A549 (cell line): ENCODE results near the gene ABCC5.

Source experiments
- CTCF ChIP-seq: fragments of >200 bp; sonication (Bioruptor Twin); formaldehyde crosslinking; IDR thresholded peaks from 3 replicates; pipeline ENCODE4 v1.5.1; 2016
- EP300 ChIP-seq, 2 experiments: fragments of >200 bp; sonication (Bioruptor Twin); formaldehyde crosslinking; IDR thresholded peaks; 2 replicates in 1 of 2; 3 replicates in 1 of 2; pipeline ENCODE4 v1.6.1; 2016 to 2017
- ESRRA ChIP-seq: fragments of 150-350 bp; IDR thresholded peaks from 2 replicates; pipeline ENCODE4 v1.6.1; 2014; ENCODE audit warnings: mild to moderate bottlenecking, low read length, borderline replicate concordance
- FOSL2 ChIP-seq, 2 experiments: fragments of 450-650 bp in 1 of 2; fragments of >200 bp in 1 of 2; sonication (Bioruptor Twin) in 1 of 2; formaldehyde crosslinking; IDR thresholded peaks; 2 replicates each; pipeline versions ENCODE4 v1.5.0 to v1.6.1; 2016 to 2020; ENCODE audit warnings: mild to moderate bottlenecking in 1 of 2, moderate library complexity in 1 of 2
- JUNB ChIP-seq: fragments of >200 bp; sonication (Bioruptor Twin); formaldehyde crosslinking; IDR thresholded peaks from 2 replicates; pipeline ENCODE4 v1.6.1; 2016
- MAX ChIP-seq: IDR thresholded peaks from 2 replicates; pipeline ENCODE4 v1.6.1; 2012
- MAZ ChIP-seq: fragments of 150-350 bp; IDR thresholded peaks from 2 replicates; pipeline ENCODE4 v1.6.1; 2014; ENCODE audit warnings: antibody characterized with exemption, low read depth, low read length, borderline replicate concordance
- MYC ChIP-seq: IDR thresholded peaks from 2 replicates; pipeline ENCODE4 v1.6.1; 2012; ENCODE audit warnings: mild to moderate bottlenecking, inconsistent platforms, low read length, improper control_type of control experiment, borderline replicate concordance
- NR3C1 ChIP-seq: fragments of >200 bp; sonication (Bioruptor Twin); formaldehyde crosslinking; IDR thresholded peaks from 3 replicates; pipeline ENCODE4 v1.6.1; 2017
- POLR2A ChIP-seq: IDR thresholded peaks from 2 replicates; pipeline ENCODE4 v1.6.1; 2012; ENCODE audit warnings: mild to moderate bottlenecking, low read length
- SMC3 ChIP-seq: fragments of >200 bp; sonication (Bioruptor Twin); formaldehyde crosslinking; IDR thresholded peaks from 3 replicates; pipeline ENCODE4 v1.6.1; 2018; ENCODE audit warnings: inconsistent platforms
- ZFP36 ChIP-seq: fragments of 450-650 bp; IDR thresholded peaks from 2 replicates; pipeline ENCODE4 v1.6.1; 2014; ENCODE audit warnings: borderline replicate concordance; ENCODE audit not compliant: partially characterized antibody

- no peak for TF ChIP-seq NR3C1
- no peak for TF ChIP-seq CTCF
- no peak for TF ChIP-seq POLR2A
- no peak for TF ChIP-seq MAX
- TF ChIP-seq ZFP36: no peak
- TF ChIP-seq MAZ: no peak
- TF ChIP-seq JUNB: no peak
- no peak for TF ChIP-seq FOSL2 (IDR thresholded peaks at IDR 0.05)
- no peak for TF ChIP-seq FOSL2 (CRISPR knock-in tag; IDR thresholded peaks at IDR 0.05)
- TF ChIP-seq SMC3: no peak
- TF ChIP-seq EP300 (IDR thresholded peaks at IDR 0.05): no peak
- TF ChIP-seq MYC: no peak
- no peak for TF ChIP-seq ESRRA
Measured at GRCh38 chr3:183944775-183945174, 72.9 kb downstream of the ABCC5 start.
